Measurements from ENCODE around the gene NR2E3. TPM values are rescaled to one million over a fixed set of nuclear protein-coding genes. Genes with fewer than 3 reads are reported as not detected.

The NR2E3 gene
- total RNA-seq, 2 donors from 2014 or later = 0.52 TPM; not detected in 1

- TF ChIP-seq CTCF (IDR thresholded peaks at IDR 0.05) (no peak), POLR2A (IDR thresholded peaks at IDR 0.05) (no peak)
- no peak for DNase-seq
- Histone ChIP-seq H3K36me3 (replicated peaks in 1 of 2; ENCODE audit: insufficient read depth in 1 of 2, low read depth in 2 of 2) (no peaks in the 10 kb centered on the region), H3K27ac (no peak overlapping the region), H3K4me3 (no peak overlapping the region), H3K27me3 (no peaks in the 10 kb centered on the region), H3K4me1 (peaks cover 3% of the 10 kb centered on the region), H3K9me3 (no peaks in the 10 kb centered on the region)
- intact Hi-C loops (cut with DNase I) = no loop called here
- no peak for ATAC-seq
- 76 to 77% methylated on average over 22 to 27 of the region's 27 CpGs for WGBS, 2 donors
Measured at GRCh38 chr15:71811036-71811736, 832 bp downstream of the NR2E3 start.

- no peaks in the 10 kb centered on the region for H3K27me3 ChIP-seq
- DNase-seq = no peak
- no peak for ATAC-seq
Measured at GRCh38 chr15:71811752-71812735, 1.7 kb downstream of the NR2E3 start.

GRCh38 chr15:71812966-71813722, 2.8 kb downstream of the NR2E3 start:
- Histone ChIP-seq H3K4me3 (no peak overlapping the region), H3K36me3 (replicated peaks in 1 of 2; ENCODE audit: insufficient read depth in 1 of 2, low read depth in 2 of 2) (no peaks in the 10 kb centered on the region), H3K4me1 (no peaks in the 10 kb centered on the region), H3K27ac (no peak overlapping the region), H3K9me3 (no peaks in the 10 kb centered on the region), H3K27me3 (no peaks in the 10 kb centered on the region)
- intact Hi-C loops (cut with DNase I) = no loop called here
- TF ChIP-seq CTCF (IDR thresholded peaks at IDR 0.05) = no peak
- TF ChIP-seq POLR2A (IDR thresholded peaks at IDR 0.05) = no peak
- ATAC-seq = no peak
- DNase-seq = no peak
- WGBS, 2 donors = 80 to 87% methylated on average over 13 to 16 of the region's 16 CpGs

More at GRCh38 chr15:71811752-71812735, 1.7 kb downstream of the NR2E3 start:
- Histone ChIP-seq H3K4me1 (no peaks in the 10 kb centered on the region), H3K27ac (no peak overlapping the region), H3K36me3 (replicated peaks in 1 of 2; ENCODE audit: insufficient read depth in 1 of 2, low read depth in 2 of 2) (no peaks in the 10 kb centered on the region), H3K9me3 (no peaks in the 10 kb centered on the region), H3K4me3 (no peak overlapping the region)
- intact Hi-C loops (cut with DNase I) = no loop called here
- 74 to 76% methylated on average over 24 to 34 of the region's 38 CpGs for WGBS, 2 donors
- TF ChIP-seq POLR2A (IDR thresholded peaks at IDR 0.05) (no peak), CTCF (IDR thresholded peaks at IDR 0.05) (no peak)

DNA sequence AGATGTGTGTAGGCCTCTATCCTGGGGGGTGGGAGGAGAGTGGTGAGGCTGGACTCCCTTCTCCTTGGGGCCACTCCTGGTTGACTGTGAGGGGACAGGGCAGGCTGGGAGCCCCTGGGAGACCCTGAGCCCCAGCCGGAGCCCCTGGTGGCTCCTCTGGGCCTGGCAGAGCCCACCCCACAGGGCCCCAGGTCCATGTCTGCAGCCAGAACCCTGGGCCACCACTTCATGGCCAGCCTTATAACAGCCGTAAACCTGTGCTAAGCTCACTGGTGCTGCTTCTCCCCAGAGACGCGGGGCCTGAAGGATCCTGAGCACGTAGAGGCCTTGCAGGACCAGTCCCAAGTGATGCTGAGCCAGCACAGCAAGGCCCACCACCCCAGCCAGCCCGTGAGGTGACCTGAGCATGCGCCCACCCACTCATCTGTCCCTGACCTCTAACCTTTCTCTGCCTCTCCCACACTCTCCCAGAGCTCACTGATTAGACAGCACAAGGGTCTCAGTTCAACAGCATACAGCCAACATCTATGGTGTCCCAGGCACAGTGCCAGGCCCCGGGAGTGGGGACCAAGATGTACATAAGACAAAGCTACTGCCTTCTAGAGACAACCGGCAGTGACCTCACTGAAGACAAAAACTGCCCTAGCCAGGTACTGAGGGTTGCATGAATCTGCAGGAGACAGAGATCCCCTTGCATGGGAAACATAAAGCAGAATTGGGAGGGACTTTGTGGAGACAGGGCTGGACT, 3.5 kb downstream of the NR2E3 start:
- WGBS, 2 donors = 45 to 83% methylated on average over 2 to 9 of the region's 9 CpGs
- intact Hi-C loops (cut with DNase I) = no loop called here
- H3K27me3 ChIP-seq = no peaks in the 10 kb centered on the region
- DNase-seq (no peak), ATAC-seq (no peak)
- H3K36me3 ChIP-seq (replicated peaks in 1 of 2; ENCODE audit: insufficient read depth in 1 of 2, low read depth in 2 of 2) = no peaks in the 10 kb centered on the region
- TF ChIP-seq CTCF (IDR thresholded peaks at IDR 0.05) = no peak
- no peak for TF ChIP-seq POLR2A (IDR thresholded peaks at IDR 0.05)
- H3K27ac ChIP-seq = no peak overlapping the region
- no peaks in the 10 kb centered on the region for H3K4me1 ChIP-seq
- H3K4me3 ChIP-seq = no peak overlapping the region
- H3K9me3 ChIP-seq = no peaks in the 10 kb centered on the region
